ENCODE results near the gene ITGAX. TPM values are rescaled to one million over a fixed set of nuclear protein-coding genes. Genes with fewer than 3 reads are reported as not detected.

ITGAX gene
- total RNA-seq, 2 donors from 2014 or later: 9.7 to 32.9 TPM

DNA sequence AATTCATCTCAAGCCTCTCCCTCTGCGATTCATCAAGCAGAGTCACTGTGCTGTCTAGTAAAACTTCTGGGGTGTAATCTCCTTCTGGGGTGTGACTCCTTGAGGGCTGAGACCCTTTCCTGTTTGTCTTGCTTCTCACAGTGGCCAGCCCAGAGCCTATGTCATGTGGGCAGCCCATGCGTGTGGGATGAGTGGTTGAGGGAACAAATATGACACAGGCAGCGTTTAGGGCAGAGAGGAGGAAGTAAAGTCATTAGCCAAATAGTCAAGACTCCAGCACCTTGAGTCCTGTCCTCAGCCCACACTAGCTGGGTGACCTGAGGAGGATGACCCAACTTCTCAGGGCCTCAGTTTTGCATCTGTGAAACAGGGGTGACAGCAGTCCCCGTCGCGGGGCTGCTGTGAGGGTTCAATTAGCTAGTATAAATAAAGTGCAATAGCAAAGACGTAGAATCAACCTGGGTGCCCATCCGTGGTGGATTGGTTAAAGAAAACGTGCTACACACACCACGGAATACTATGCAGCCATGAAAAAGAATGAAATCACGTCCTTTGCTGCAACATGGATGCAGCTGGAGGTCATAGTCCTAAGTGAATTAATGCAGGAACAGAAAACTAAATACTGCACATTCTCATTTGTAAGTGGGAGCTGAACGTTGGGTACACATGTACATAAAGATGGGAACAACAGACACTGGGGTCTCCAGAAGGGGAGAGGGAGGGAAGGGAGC, 4.5 kb upstream of the ITGAX start:
- H3K9me3 ChIP-seq: no peaks in the 10 kb centered on the region
- DNase-seq (ENCODE audit: low spot score) (no peak), ATAC-seq (ENCODE audit: insufficient number of reproducible peaks, low FRiP score, low read depth) (no peak)
- H3K4me3 ChIP-seq: no peak overlapping the region
- H3K36me3 ChIP-seq: no peaks in the 10 kb centered on the region
- TF ChIP-seq, protein P1, sequence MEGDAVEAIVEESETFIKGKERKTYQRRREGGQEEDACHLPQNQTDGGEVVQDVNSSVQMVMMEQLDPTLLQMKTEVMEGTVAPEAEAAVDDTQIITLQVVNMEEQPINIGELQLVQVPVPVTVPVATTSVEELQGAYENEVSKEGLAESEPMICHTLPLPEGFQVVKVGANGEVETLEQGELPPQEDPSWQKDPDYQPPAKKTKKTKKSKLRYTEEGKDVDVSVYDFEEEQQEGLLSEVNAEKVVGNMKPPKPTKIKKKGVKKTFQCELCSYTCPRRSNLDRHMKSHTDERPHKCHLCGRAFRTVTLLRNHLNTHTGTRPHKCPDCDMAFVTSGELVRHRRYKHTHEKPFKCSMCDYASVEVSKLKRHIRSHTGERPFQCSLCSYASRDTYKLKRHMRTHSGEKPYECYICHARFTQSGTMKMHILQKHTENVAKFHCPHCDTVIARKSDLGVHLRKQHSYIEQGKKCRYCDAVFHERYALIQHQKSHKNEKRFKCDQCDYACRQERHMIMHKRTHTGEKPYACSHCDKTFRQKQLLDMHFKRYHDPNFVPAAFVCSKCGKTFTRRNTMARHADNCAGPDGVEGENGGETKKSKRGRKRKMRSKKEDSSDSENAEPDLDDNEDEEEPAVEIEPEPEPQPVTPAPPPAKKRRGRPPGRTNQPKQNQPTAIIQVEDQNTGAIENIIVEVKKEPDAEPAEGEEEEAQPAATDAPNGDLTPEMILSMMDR (IDR thresholded peaks at IDR 0.05): no peak
- no peak overlapping the region for H3K27ac ChIP-seq
- H3K4me1 ChIP-seq (ENCODE audit: control insufficient read depth in 1 of 2, low read depth in 2 of 2): no peaks in the 10 kb centered on the region
- H3K27me3 ChIP-seq (replicated peaks; ENCODE audit: insufficient read depth): no peaks in the 10 kb centered on the region

DNA sequence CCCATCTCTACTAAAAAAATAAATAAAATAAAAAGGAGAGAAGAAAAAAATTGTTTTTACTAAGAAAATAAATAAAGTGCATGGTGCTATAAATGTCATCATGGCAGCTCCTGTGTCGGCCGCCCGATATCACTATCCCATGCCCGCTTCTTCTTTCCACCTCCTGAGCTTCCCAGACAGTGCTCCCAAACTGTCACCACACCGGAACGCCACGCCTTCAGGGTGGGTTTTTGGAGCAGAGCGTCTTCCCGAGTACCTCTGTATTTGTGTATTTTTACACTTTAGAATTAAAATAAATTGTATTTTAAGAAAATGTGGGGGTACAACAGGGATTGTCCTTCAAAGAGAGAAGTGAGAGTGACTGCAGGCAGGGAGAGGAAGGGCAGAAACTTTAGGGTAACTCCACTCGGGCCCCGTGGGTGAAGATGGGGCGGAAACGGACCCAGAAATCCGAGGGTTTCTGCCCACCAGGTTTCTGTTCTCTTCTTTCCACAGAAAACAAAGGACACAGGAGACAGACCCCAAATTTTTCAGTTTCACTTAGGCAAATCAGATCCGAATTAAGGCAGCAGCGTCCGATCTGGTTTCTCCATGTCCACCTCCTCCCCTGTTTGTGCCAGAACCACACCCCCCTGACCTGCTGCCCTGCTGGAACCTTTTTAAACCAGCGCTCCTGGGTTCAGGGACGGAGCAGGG, 3.6 kb upstream of the ITGAX start:
- Histone ChIP-seq H3K36me3 (no peaks in the 10 kb centered on the region), H3K27ac (peak overlapping the region in 1 of 2 donors; percentile 41), H3K9me3 (no peaks in the 10 kb centered on the region), H3K4me1 (ENCODE audit: control insufficient read depth in 1 of 2, low read depth in 2 of 2) (no peaks in the 10 kb centered on the region), H3K4me3 (peak overlapping the region; percentile 19), H3K27me3 (replicated peaks; ENCODE audit: insufficient read depth) (no peaks in the 10 kb centered on the region)
- ATAC-seq (ENCODE audit: insufficient number of reproducible peaks, low FRiP score, low read depth) (no peak), DNase-seq (ENCODE audit: low spot score) (no peak)
- TF ChIP-seq, protein P1 (IDR thresholded peaks at IDR 0.05): no peak

DNA sequence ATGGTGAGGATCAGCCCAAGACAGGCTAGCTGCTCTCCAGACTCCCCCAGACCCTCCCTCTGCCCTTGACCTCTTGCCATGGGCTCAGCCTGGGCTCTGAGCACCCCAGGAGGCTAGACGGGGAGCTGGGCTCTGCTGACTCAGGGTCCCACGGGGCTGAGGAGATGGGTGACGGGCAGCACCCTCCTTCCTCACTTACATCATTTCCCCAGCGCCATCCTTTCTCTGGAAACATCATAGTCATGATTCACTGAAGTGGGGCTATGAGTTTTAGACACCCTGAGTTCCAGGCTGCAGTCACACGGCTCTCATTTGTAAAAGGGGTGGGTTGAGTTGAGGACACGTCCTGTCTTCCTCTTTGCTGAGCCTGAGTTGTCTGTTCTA, 3.0 kb upstream of the ITGAX start:
- TF ChIP-seq, protein P1 (IDR thresholded peaks at IDR 0.05): no peak
- Histone ChIP-seq H3K27me3 (replicated peaks; ENCODE audit: insufficient read depth) (no peaks in the 10 kb centered on the region), H3K27ac (peak overlapping the region in 1 of 2 donors; percentile 41), H3K4me3 (peak overlapping the region; percentile 19), H3K9me3 (no peaks in the 10 kb centered on the region), H3K36me3 (no peaks in the 10 kb centered on the region), H3K4me1 (ENCODE audit: control insufficient read depth in 1 of 2, low read depth in 2 of 2) (no peaks in the 10 kb centered on the region)
- DNase-seq (ENCODE audit: low spot score) (no peak), ATAC-seq (ENCODE audit: insufficient number of reproducible peaks, low FRiP score, low read depth) (no peak)

DNA sequence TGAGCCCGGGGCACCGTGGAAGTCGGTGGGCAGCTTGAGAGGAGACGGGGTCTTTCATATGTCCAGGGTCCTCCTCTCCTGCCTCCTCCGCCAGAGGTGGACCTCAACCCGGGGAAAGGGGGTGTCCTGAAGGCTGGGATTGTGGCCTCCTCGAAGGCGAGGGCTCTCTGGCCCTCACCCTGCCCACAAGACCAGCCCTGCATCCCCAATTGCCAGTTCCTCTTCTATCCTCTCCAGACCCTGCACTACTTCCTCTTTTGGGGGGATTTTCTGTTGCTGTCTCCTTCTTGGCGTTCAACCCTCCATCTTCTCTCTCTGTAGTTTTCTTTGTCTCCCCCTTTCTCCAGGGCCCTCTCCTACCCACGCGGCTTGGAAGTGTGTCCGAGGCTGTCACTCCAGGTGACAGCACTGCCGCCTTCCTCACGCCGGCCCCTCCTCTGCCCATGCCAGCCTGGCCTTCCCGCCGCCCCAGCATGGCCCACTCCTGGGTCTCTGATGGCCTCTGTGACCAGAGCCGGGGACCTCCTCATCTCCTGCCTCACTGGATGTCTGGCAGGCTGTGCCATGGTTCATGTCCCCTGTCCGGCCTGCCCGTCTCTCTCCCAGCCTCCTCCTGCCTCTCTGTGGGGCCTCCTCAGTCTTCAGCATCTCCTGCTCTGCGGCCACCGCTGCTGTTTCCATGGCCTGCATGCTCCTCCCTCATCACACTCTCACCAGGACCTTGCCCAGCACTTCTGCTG, 2.4 kb upstream of the ITGAX start:
- peak overlapping the region in 1 of 2 donors; percentile 41 for H3K27ac ChIP-seq
- ATAC-seq (ENCODE audit: insufficient number of reproducible peaks, low FRiP score, low read depth) (no peak), DNase-seq (ENCODE audit: low spot score) (no peak)
- TF ChIP-seq, protein P1 (IDR thresholded peaks at IDR 0.05): no peak
- no peaks in the 10 kb centered on the region for H3K27me3 ChIP-seq (replicated peaks; ENCODE audit: insufficient read depth)
- no peaks in the 10 kb centered on the region for H3K36me3 ChIP-seq
- H3K9me3 ChIP-seq: no peaks in the 10 kb centered on the region
- H3K4me3 ChIP-seq: no peak overlapping the region
- no peaks in the 10 kb centered on the region for H3K4me1 ChIP-seq (ENCODE audit: control insufficient read depth in 1 of 2, low read depth in 2 of 2)

Measured in thoracic aorta (tissue), 2 donors.